Measurements from ENCODE around the gene GPR158.

DNA sequence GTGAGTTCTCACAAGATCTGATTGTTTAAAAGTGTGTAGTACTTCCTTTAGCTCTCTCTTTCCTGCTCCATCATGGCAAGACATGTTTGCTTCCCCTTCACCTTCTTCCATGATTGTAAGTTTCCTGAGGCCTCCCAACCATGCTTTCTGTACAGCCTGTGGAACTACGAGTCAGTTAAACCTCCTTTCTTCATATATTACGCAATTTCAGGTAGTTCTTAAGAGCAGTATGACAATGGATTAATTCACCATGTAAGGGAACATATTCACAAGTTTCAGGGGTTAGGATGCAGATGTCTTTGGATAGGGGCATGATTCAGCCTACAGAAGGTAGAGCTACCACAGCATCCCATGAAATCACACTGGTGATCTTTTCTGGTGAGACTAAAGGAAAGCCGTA lies 174.7 kb downstream of the GPR158 start:
- no peak for TF ChIP-seq EZH2 (IDR thresholded peaks at IDR 0.05; ENCODE audit: low read length, missing control alignments)
- TF ChIP-seq, protein P1, sequence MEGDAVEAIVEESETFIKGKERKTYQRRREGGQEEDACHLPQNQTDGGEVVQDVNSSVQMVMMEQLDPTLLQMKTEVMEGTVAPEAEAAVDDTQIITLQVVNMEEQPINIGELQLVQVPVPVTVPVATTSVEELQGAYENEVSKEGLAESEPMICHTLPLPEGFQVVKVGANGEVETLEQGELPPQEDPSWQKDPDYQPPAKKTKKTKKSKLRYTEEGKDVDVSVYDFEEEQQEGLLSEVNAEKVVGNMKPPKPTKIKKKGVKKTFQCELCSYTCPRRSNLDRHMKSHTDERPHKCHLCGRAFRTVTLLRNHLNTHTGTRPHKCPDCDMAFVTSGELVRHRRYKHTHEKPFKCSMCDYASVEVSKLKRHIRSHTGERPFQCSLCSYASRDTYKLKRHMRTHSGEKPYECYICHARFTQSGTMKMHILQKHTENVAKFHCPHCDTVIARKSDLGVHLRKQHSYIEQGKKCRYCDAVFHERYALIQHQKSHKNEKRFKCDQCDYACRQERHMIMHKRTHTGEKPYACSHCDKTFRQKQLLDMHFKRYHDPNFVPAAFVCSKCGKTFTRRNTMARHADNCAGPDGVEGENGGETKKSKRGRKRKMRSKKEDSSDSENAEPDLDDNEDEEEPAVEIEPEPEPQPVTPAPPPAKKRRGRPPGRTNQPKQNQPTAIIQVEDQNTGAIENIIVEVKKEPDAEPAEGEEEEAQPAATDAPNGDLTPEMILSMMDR (conservative IDR thresholded peaks at IDR 0.05 in 1 of 2, IDR thresholded peaks at IDR 0.05 in 1 of 2; ENCODE audit: low read depth in 1 of 2, low read length in 2 of 2): no peak

All from fibroblast of lung (primary cell).